ENCODE measurements around the gene GCNT1.
"Not testable (repeated sequence)": the region's sequence is repeated elsewhere in the genome, so short reads cannot be mapped to it uniquely, and the experiment has no call there.

Gene GCNT1

DNA sequence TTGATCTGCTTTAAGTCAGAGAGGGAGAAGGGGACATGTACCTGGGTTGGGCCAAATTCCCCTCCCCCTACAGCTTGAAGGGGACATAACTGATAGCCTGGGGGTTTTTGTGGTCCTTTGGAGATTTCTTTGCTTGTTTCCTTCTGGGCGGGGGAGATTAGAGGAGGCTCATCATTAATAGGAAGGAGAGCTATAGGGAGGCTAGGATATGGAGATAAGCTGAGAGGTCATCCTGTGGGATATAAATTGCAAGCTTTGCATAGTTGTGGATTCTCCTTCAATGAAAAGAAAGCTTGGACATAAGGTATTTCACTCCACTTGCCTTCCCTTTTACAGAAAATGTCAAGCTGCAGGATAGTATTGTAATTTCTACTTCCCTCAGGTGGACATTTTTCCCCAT is 34.5 kb downstream of the GCNT1 start:
- DNase-seq = not testable (repeated sequence)

DNA sequence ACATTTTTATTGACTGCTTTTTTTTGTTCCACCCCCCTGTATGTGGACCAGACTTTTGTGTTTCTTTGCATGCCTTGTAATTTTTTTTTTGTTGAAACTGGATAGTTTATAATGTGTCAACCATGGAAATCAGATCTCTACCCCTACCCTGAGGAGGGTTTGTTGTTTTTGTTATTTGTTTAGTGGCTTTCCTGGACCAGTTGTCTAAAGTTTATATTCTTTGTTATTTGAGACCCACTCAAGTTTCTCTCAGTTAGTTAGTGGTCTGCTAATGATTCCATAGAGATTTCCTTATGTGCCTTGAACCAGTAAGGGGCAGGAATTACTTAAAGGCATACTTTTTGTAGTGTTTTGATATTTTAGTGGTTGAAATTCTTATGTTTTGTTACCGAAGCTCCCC is 41.1 kb downstream of the GCNT1 start:
- DNase-seq = no peak

DNA sequence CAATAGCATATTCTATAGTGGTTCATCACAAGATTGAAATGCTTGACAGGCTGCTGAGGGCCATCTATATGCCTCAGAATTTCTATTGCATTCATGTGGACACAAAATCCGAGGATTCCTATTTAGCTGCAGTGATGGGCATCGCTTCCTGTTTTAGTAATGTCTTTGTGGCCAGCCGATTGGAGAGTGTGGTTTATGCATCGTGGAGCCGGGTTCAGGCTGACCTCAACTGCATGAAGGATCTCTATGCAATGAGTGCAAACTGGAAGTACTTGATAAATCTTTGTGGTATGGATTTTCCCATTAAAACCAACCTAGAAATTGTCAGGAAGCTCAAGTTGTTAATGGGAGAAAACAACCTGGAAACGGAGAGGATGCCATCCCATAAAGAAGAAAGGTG is 43.8 kb downstream of the GCNT1 start:
- DNase-seq = no peak

DNA sequence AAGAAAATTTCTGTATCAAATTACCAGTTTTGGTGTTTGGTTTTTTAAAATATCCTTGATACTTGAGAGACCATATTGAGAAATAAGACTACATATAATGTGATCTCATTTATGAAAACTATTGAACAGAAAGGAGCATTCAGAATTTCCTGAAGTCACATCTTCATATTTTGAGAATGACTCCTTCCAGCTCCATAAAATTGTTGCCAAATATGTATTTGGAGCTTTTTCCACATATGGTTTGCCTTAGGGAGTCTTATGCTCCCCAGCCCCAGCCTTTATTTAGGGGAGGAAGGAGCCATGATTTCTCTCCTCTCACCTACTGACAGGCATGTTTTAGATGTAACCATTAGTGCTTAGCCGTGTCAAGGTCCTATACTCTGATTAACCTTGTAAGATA is 51.1 kb downstream of the GCNT1 start:
- DNase-seq = no peak

DNA sequence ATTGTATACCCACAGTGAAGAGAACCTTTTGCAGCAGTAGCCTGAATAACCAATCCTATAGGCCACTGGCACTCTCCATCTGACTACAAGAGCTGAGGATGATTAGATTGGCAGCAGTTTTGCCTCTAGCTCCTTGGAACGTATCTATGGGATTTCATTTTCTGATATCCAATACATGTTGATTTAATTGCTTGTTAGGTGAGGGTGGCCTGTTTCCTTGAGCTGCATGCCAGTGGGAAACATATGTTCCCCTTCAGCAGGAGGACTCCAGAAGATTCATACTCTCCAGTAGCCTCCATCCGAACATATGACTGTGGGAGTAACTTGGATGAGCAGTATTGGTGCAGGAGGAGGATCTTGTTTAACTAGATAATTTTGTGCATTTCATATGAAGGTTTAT is 51.5 kb downstream of the GCNT1 start:
- DNase-seq = no peak

DNA sequence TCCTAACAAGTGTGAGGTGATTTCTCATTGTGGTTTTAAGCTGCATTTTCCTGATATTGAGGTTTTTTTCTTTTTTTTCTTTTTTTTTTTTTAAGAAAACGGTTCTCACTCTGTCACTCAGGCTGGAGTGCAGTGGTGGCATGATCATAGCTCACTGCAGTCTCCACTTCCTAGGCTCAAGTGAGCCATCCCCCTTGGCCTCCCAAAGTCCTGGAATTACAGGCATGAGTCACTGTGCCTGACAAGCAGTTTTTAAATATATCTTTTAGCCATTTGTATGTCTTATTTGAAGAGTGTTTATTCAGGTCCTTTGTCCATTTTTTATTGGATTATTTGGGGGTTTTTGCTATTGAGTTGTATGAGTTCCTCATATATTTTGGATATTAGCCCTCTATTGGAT is 53.8 kb downstream of the GCNT1 start:
- no peak for DNase-seq

DNA sequence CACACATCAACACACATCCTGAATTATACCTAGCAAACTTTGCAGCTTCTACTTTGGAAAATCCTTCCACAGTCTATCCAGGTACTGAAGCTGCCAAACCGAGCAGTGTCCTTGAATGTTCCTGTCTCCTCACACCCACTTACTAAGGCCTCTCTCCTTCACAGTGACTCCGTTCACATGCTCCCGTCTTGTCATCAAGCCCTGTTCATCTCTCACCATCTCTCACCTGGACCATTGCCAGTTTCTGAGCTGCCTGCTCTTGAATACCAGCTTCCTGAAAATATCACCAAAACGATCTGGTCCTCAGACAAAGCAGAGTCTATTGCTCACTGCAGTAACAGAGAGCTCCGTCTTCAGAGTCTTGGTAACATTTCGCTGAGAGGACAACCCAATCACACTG is 57.4 kb downstream of the GCNT1 start:
- DNase-seq = no peak

DNA sequence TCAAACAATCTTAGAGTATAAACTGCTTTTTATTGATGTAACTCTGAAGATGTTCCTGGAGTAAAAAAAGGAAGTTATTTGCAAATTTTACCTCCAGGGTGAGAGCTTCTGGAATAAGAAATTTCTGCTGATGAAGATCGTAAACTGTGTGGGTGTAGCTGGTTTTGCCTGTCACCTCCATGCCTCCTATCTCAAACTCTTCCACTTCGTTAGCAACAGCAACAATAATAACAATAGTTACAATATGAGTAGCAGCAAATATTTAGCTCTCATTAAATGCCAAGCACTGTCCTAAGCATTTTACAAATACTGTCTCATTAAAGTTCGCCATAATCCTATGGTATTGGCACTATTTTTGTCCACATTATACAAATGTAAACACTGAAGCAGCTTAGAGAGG is 57.9 kb downstream of the GCNT1 start:
- no peak for DNase-seq

DNA sequence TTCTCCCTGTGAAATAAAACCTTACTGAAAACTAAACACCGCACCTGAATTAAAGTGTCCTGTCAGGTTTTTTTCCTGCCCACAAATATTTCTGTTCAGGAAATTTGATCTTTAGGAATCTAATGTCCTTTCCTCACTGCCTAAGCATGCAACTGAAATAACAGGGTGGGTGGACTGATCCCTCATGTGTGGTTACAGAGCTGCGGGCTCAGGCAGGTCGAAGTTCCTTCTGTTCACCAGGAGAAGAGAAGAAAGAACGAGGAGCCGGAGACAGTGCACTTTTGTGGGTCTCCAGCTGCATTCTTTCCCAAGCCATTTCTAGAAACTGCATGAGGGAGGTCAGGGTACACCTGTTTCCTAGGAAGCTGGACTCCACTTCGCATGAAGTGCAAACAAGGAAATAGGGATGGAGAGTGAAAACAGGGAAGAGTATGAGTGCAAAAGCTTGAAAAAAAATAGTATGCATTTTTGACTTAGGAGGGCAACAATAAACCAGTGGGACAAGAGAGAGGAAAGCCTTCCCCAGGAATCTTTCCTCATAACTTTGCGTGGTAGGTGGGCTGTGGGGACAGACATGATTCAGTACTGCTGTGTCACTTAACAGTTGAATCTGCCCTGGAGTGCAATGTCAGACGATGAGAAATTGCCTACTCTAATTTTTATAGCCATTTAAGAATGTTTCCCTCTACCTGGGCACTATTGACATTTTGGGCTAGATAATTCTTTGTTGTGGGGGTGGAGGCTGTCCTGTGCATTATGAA is 60.3 kb downstream of the GCNT1 start:
- no peak for DNase-seq

DNA sequence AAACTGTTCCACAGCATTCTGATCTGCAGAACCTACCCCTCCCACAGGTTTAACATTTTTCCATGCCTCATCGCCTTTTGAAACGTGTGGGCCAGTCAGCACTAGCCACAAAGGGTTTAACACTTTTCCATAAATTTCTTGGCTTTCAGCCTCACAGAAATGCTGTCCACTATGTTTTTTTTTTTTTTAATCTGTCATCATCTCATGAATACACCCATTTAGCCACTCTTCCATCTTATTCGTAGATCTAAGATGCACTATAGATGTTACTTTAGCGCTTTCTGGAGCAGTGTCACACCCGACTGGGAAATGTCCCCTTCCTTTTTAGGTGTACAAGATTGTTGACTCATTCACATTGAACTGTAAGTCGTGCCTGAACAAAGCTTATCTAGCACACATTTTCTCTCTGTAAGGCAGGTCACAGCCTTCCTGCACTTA is 62.3 kb downstream of the GCNT1 start:
- no peak for DNase-seq

DNA sequence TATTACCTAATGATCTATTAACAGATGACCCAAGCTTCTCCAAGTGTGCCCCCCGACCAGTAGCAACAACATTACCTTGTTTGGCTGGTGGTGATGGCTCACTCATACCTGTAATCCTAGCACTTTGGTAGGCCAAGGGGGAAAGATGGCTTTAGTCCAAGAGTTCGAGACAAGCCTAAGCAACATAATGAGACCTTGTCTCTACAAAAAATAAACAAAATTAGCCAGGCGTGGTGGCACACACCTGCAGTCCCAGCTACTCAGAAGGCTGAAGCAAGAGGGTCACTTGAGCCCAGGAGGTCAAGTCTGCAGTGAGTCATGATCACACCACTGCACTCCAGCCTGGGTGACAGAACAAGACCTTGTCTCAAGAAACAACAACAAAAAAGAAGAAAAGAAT is 62.9 kb downstream of the GCNT1 start:
- DNase-seq = no peak

DNA sequence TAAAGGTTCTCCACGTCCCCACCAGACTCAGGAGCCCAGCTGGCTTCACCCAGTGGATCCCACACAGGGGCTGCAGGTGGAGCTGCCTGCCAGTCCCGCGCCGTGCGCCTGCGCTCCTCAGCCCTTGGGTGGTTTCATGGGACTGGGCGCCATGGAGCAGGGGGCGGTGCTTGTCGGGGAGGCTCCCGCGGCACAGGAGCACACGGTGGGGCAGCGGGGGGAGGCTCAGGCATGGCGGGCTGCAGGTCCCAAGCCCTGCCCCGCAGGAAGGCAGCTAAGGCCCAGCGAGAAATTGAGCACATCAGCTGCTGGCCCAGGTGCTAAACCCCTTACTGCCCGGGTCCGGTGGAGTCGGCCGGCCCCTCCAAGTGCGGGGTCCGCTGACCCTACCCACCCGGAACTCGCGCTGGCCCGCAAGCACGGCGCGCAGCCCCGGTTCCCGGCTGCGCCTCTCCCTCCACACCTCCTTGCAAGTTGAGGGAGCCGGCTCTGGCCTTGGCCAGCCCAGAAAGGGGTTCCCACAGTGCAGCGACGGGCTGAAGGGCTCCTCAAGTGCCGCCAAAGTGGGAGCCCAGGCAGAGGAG is 64.7 kb downstream of the GCNT1 start:
- not testable (repeated sequence) for DNase-seq

DNA sequence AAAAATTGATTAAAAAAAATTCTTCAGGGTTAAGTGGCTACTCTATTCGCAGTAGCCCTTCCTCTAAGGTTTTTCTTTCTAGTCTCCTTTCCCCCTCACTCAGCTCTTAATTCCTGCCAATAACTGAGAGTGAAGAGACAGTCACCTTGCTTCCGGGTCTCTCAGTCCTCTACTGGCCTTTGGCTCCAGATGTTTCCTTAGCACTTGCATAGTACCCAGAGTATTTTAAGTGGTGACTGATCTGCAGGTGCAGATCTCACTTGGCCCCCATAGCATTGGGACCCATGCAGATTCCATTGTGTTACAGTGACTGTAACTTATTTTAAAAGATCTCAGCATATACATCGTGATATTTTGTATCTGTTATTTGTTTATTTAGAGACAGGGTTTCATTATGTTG is 66.2 kb downstream of the GCNT1 start:
- no peak for DNase-seq

DNA sequence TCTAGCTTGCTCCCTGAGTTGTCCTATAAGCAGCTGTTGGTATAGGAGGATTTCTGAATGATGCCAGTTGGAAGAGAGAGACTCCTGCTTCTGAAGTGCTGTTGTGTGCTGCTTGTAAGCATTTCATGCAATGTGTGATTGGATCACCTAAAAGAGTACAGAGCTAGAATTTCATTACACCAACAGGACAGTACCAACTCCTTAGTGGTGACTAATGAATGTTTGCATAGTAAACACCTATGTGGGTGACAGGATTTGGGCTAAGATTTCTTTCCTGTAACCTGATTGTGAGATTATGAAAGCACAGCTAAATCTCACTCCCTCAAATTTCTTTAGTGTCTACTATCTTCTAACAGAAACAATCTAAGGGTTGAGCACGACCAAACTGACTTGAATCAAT is 67.0 kb downstream of the GCNT1 start:
- no peak for DNase-seq

DNA sequence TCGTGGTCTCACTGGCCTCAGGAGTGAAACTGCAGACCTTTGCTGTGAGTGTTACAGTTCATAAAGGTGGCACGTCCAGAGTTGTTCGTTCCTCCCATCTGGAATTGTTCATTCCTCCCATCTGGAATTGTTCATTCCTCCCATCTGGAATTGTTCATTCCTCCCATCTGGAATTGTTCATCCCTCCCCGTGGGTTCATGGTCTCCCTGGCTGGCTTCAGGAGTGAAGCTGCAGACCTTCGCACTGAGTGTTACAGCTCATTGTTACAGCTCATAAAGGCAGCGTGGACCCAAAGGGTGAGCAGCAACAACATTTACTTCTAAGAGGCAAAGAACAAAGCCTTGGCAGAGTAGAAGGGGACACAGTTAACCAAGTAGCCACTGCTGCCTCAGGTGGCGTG is 69.1 kb downstream of the GCNT1 start:
- DNase-seq = no peak

DNA sequence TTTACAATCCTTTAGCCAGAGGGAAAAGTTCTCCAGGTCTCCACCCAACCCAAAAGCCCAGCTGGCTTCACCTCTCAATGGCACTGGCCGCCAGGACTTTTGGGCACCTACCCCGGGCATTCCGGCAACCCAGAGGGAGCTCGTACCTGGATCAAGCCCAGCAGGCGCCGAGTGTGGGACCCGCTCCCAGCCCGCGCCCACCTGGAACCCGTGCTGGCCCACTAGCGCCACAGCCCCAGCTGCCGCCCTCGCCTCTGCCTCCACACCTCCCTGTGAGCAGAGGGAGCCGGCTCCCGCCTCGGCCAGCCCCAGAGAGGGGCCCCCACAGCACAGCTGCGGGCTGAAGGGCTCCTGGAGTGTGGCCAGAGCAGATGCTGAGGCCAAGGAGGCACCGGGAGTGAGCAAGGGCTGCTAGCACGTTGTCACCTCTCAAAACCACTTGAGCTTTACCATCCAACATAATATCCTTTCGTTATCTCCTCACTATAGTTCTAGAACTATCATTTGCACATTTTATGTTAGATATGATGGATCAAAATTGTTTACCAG is 69.7 kb downstream of the GCNT1 start:
- no peak for DNase-seq

DNA sequence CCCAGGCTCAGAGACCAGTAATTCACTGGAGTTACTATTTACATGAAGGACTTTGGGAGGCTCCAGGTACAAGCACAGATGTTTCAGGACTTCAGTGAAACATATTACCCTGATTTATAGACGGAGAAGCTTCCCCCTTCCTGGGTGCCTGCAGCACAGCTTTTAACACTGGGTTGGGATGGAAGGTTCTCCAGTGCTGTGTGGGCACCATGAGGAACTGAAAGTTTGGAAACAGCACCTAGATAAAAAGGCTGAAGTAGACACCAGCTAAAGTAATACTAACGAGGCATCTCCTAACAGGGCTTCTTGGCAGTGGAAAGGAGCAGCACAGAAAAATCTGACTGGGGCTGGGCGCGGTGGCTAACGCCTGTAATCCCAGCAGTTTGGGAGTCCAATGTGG is 70.7 kb downstream of the GCNT1 start:
- no peak for DNase-seq

DNA sequence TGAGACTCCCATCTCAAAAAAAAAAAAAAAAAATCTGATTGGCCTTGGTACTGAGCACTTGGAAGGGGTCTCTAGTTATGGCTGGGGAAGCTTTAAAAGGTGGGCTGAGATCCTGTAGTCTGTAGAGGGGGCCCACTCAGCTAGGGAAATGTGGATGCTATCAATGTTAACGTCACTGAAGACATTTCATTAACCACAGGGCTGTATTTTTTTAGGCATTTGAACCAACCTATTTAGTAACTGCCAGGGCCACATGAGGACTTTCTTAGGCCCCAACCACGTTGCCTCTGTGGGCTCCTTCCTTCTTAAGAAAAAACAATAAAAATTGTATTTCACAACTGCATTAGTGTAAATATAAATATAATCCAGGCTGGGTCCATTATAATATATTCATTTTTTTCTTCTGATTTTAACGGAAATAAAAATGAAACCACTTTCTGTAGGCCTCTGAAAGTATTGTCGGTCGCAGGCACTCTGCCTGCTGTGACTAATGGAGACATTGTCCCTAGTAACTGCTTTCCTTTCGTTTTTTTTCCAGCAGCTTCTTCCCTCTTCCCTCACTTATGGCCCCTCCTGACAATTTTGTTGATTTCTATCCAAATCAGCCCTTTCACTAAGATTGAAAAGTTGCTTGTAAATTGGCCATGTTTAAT is 71.6 kb downstream of the GCNT1 start:
- no peak for DNase-seq

DNA sequence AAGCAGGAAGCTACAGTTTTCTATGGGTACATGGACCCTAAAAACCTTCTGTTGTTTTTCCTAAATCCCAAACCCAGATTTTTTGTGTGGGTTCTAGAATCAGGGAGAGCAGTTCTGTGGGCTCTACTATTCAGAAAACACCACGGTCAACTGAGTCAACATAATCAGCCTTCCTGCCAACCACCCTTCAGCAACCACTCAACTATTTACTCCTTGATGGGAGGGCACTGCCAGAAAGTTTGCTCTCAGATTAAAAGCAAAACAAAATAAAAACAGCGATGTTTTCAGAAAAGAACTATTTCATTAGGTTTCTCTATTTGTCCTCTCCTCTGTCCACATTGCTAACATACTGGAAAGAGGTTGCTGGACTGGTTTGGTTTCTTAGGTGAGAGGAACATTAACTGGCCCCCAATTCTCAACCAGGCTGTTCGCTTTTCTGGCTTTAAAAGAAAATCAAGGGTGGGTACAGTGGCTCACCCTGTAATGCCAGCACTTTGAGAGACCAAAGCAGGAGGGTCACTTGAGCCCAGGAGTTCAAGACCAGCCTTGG is 72.3 kb downstream of the GCNT1 start:
- no peak for DNase-seq

DNA sequence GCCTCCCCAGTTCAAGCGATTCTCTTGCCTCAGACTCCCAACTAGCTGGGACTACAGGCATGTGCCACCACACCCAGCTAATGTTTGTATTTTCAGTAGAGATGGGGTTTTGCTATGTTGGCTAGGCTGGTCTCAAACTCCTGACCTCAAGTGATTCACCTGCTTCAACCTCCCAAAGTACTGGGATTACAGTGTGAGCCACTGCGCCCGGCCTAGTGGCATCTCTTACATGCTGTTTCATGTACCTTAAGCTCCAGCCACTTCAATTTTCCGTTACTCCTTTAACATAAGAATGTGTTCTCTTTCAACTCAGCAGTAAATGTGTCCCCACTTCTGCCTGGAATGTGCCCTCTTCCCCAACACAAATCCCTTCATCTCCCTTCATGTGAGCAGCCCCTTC is 73.9 kb downstream of the GCNT1 start:
- not testable (repeated sequence) for DNase-seq

DNA sequence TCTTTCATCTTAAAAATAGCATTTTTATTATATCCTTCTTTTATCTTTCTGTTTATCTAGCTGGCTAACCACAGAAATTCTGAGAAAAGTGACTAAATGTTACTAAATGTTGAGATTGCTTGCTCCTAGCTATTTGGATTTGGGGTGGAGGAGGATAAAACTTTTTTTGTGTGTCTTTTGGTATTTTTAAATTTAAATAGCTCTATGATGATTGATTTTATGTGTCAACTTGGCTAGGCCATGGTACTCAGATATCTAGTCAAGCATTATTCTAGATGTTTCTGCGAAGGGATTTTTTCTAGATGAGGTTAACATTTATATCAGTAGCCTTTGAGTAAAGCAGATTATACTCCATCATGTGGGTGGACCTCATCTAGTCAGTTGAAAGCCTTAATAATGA is 75.0 kb downstream of the GCNT1 start:
- DNase-seq = no peak

DNA sequence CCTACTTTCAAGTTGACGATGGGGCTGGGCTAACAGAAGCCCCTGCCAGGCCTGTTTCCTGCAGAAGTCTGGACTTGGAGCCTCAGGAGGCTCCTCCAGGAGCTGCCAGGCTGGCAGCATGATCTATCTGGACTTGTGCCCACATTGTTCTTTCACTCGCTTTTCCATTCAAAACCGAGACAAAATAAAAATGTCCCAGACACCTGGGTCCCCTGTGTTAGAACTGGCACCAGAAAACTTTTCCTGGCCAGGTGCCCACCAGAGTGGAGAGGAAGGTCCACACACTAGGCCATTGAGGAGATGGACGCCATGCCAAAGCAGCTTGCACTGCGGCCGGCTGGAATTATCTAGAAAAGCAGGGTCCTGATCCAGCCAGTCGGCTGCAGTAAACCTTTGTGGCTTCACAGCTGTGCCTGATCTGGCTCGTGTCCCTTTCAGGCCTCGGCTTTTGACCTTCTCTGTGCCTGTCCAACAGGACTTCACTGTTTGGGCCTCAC is 78.2 kb downstream of the GCNT1 start:
- no peak for DNase-seq

DNA sequence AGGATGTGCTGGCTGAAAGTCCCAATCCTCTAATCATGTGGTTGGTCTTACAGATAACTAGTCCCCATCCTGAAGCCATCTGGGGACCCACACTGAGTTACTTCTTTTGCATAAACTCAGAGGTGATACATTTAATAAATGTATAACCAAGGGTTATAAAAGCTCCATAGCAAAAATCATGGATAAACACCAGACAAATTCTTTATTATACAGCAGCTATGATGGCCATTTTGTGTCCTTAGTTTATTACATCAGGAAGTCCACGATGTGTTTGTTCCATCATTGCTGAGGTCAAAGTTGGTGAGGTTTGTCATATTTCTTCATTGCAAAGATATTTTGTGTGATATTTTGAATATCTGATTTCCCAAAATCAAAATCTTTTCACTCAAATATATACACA is 80.2 kb downstream of the GCNT1 start:
- DNase-seq = no peak

DNA sequence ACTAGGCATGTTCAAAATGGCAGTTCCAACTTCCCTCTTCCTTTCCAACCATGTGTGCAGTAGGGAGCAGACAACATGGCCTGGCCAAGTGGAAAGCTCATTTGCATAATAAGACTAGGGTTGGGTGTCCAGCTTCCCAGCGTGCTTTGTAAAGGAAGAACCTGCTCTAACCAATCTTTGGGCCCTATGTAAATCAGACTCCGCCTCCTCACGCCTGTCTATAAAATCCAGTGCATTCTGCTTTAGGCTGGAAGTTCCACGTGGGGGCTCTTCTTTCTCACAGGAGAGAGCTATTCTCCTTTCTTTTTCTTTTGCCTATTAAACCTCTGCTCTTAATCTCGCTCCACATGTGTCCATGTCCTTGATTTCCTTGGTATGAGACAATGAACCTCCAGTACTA is 83.4 kb downstream of the GCNT1 start:
- no peak for DNase-seq

All from NCI-H2171 (cell line).